Liver (tissue), 9 donors: Measurements from ENCODE around the gene TSKS. TPM values are rescaled to one million over a fixed set of nuclear protein-coding genes. Genes with fewer than 3 reads are reported as not detected.
A peak's percentile ranks its signal among the peaks of the same experiment; 100 is the strongest.

Source experiments
- DNase-seq: peaks from one replicate; pipeline ENCODE4 v3.0.0-alpha.2; 2017; ENCODE audit warnings: low spot score
- H3K27ac ChIP-seq, 2 donors: one replicate each; pipeline ENCODE4 v1.7.0; 2013; ENCODE audit warnings: inconsistent platforms in 2 of 2, low read length in 2 of 2, control low read depth in 1 of 2, low read depth in 1 of 2, mild to moderate bottlenecking in 1 of 2
- H3K27me3 ChIP-seq, 4 donors: one replicate each; pipeline versions ENCODE4 v1.6.1 to v1.7.0; 2013; ENCODE audit warnings: low read length in 3 of 4, inconsistent platforms in 1 of 4, mild to moderate bottlenecking in 1 of 4, moderate library complexity in 1 of 4; ENCODE audit not compliant: control insufficient read depth in 4 of 4, insufficient read depth in 4 of 4
- H3K36me3 ChIP-seq, 4 donors: one replicate each; pipeline versions ENCODE4 v1.6.1 to v1.7.0; 2013; ENCODE audit warnings: low read length in 3 of 4, mild to moderate bottlenecking in 3 of 4, low read depth in 1 of 4, moderate library complexity in 1 of 4; ENCODE audit not compliant: control insufficient read depth in 4 of 4, insufficient read depth in 3 of 4
- H3K4me1 ChIP-seq, 4 donors: one replicate each; pipeline versions ENCODE4 v1.6.1 to v1.7.0; 2013; ENCODE audit warnings: low read length in 3 of 4, mild to moderate bottlenecking in 3 of 4, moderate library complexity in 1 of 4; ENCODE audit not compliant: control insufficient read depth in 4 of 4, insufficient read depth in 4 of 4
- H3K4me3 ChIP-seq, 3 donors: one replicate each; pipeline versions ENCODE4 v1.6.1 to v1.7.0; 2013; ENCODE audit warnings: low read length in 3 of 3, control low read depth in 1 of 3, low read depth in 1 of 3, mild to moderate bottlenecking in 1 of 3
- H3K9ac ChIP-seq, 2 donors: one replicate each; pipeline ENCODE4 v1.7.0; 2013; ENCODE audit warnings: low read length in 2 of 2, mild to moderate bottlenecking in 2 of 2, moderate library complexity in 2 of 2, control low read depth in 1 of 2, low read depth in 1 of 2
- H3K9me3 ChIP-seq, 4 donors: one replicate each; pipeline versions ENCODE4 v1.6.1 to v1.7.0; 2013; ENCODE audit warnings: low read length in 3 of 4; ENCODE audit not compliant: control insufficient read depth in 4 of 4
- ATF3 ChIP-seq: IDR thresholded peaks from 2 replicates; pipeline ENCODE4 v1.6.1; 2016; ENCODE audit warnings: antibody characterized with exemption
- EGR1 ChIP-seq, 2 donors: IDR thresholded peaks; 2 replicates each; pipeline ENCODE4 v1.6.1; 2016 to 2018; ENCODE audit warnings: antibody characterized with exemption in 2 of 2, low read depth in 2 of 2
- FOXA1 ChIP-seq: IDR thresholded peaks from 2 replicates; pipeline ENCODE4 v1.6.1; 2016; ENCODE audit warnings: antibody characterized with exemption
- FOXA2 ChIP-seq: IDR thresholded peaks from 2 replicates; pipeline ENCODE4 v1.6.1; 2016; ENCODE audit warnings: antibody characterized with exemption
- GABPA ChIP-seq, 2 donors: IDR thresholded peaks in 1 of 2; conservative IDR thresholded peaks in 1 of 2; 2 replicates each; pipeline ENCODE4 v1.6.1; 2016; ENCODE audit warnings: antibody characterized with exemption in 2 of 2, mild to moderate bottlenecking in 1 of 2, moderate library complexity in 1 of 2
- HNF4G ChIP-seq: IDR thresholded peaks from 2 replicates; pipeline ENCODE4 v1.6.1; 2016; ENCODE audit warnings: antibody characterized with exemption
- JUND ChIP-seq, 2 donors: IDR thresholded peaks; 2 replicates each; pipeline ENCODE4 v1.6.1; 2016; ENCODE audit warnings: antibody characterized with exemption in 2 of 2
- MAX ChIP-seq: IDR thresholded peaks from 2 replicates; pipeline ENCODE4 v1.6.1; 2016; ENCODE audit warnings: antibody characterized with exemption
- NR2F2 ChIP-seq: IDR thresholded peaks from 2 replicates; pipeline ENCODE4 v1.6.1; 2016; ENCODE audit warnings: antibody characterized with exemption
- RAD21 ChIP-seq, 2 donors: IDR thresholded peaks; 2 replicates each; pipeline ENCODE4 v1.6.1; 2016; ENCODE audit warnings: antibody characterized with exemption in 2 of 2, mild to moderate bottlenecking in 2 of 2
- RXRA ChIP-seq, 2 donors: IDR thresholded peaks; 2 replicates each; pipeline ENCODE4 v1.6.1; 2017 to 2018; ENCODE audit warnings: antibody characterized with exemption in 2 of 2, mild to moderate bottlenecking in 1 of 2
- SP1 ChIP-seq: IDR thresholded peaks from 2 replicates; pipeline ENCODE4 v1.6.1; 2018; ENCODE audit warnings: antibody characterized with exemption, mild to moderate bottlenecking
- TAF1 ChIP-seq: conservative IDR thresholded peaks from 2 replicates; pipeline ENCODE4 v1.6.1; 2016; ENCODE audit warnings: antibody characterized with exemption, mild to moderate bottlenecking
- YY1 ChIP-seq: IDR thresholded peaks from 2 replicates; pipeline ENCODE4 v1.6.1; 2016; ENCODE audit warnings: antibody characterized with exemption, mild to moderate bottlenecking
- ZBTB33 ChIP-seq: IDR thresholded peaks from 2 replicates; pipeline ENCODE4 v1.6.1; 2016; ENCODE audit warnings: antibody characterized with exemption
- WGBS: extraction: QIAGEN DNeasy Blood & Tissue Kit; methylation state at CpG from one replicate; pipeline ENCODE4 v1.1.7; 2013; 5-methylcytosine and 5-hydroxymethylcytosine counted together
- polyA plus RNA-seq, 2 donors: library from polyadenylated mRNA; stranded (reverse) in 1 of 2; unstranded in 1 of 2; fragments of 200-250 nt in 1 of 2; fragments of >200 nt in 1 of 2; fragmentation: Nextera tagmentation in 1 of 2; extraction: Ambion mirVana in 1 of 2; gene quantifications; one replicate each; pipeline versions ENCODE4 v1.2.1 to v1.2.3, GENCODE V29; 2013 to 2015
- total RNA-seq, 2 donors: library from RNA; depleted of rRNA; stranded (reverse); fragments of >200 nt; gene quantifications; one replicate each; pipeline ENCODE4 v1.2.3, GENCODE V29; 2014
- donor health status: healthy.
- donor health status: healthy.
- donor health status: healthy.
- donor health status: healthy.
- donor health status: healthy.

The TSKS gene
- total and polyA plus RNA-seq, 4 donors = 0.07 to 0.61 (median 0.08) TPM; not detected in 1

GRCh38 chr19:49749055-49749716 lies 13.9 kb downstream of the TSKS start:
- WGBS = 85% methylated on average over 6 of the region's 6 CpGs
- no peak for DNase-seq
- no peak overlapping the region for H3K9ac ChIP-seq
- no peak for TF ChIP-seq MAX
- H3K27ac ChIP-seq = no peak overlapping the region
- H3K9me3 ChIP-seq = no peaks in the 10 kb centered on the region
- H3K36me3 ChIP-seq = no peaks in the 10 kb centered on the region
- H3K4me3 ChIP-seq = no peak overlapping the region
- peaks cover 0 to 1% (median 0%) of the 10 kb centered on the region in 4 donors for H3K4me1 ChIP-seq
- H3K27me3 ChIP-seq = no peaks in the 10 kb centered on the region

- no peak overlapping the region for H3K9ac ChIP-seq
- H3K27ac ChIP-seq = no peak overlapping the region
- H3K36me3 ChIP-seq = no peaks in the 10 kb centered on the region
- no peak overlapping the region for H3K4me3 ChIP-seq
- TF ChIP-seq YY1 (no peak), FOXA2 (no peak), ZBTB33 (no peak), HNF4G (no peak), TAF1 (no peak), MAX (no peak), FOXA1 (no peak), JUND (IDR thresholded peaks at IDR 0.05) (no peak), RXRA (IDR thresholded peaks at IDR 0.05) (no peak), SP1 (no peak), GABPA (IDR thresholded peaks at IDR 0.05 in 1 of 2, conservative IDR thresholded peaks at IDR 0.05 in 1 of 2) (no peak), RAD21 (IDR thresholded peaks at IDR 0.05) (no peak), NR2F2 (no peak)
- peaks cover 0 to 1% (median 0%) of the 10 kb centered on the region in 4 donors for H3K4me1 ChIP-seq
- WGBS = 54% methylated on average over 52 of the region's 52 CpGs
- H3K9me3 ChIP-seq = no peaks in the 10 kb centered on the region
- peak; percentile 74 for DNase-seq
- no peaks in the 10 kb centered on the region for H3K27me3 ChIP-seq
Observed at GRCh38 chr19:49746206-49746958, 16.7 kb downstream of the TSKS start.

- 96% methylated on average over 23 of the region's 23 CpGs for WGBS
- no peak for DNase-seq
- Histone ChIP-seq H3K36me3 (no peaks in the 10 kb centered on the region), H3K27ac (no peak overlapping the region), H3K9me3 (no peaks in the 10 kb centered on the region), H3K4me3 (no peak overlapping the region), H3K4me1 (peaks cover 0 to 1% (median 0%) of the 10 kb centered on the region in 4 donors), H3K27me3 (no peaks in the 10 kb centered on the region), H3K9ac (no peak overlapping the region)
- TF ChIP-seq HNF4G (no peak), FOXA2 (no peak), JUND (IDR thresholded peaks at IDR 0.05) (no peak), YY1 (no peak), ATF3 (no peak), EGR1 (IDR thresholded peaks at IDR 0.05; ENCODE audit: low read depth in 2 of 2) (no peak), RXRA (IDR thresholded peaks at IDR 0.05) (no peak)
Observed at GRCh38 chr19:49744946-49745381, 18.1 kb downstream of the TSKS start.
